HCT116 (cell line): ENCODE results near the gene DNM3.

Experiments used
- ATF3 ChIP-seq: IDR thresholded peaks from 2 replicates; pipeline ENCODE4 v1.6.1; 2012
- CTCF ChIP-seq, 3 experiments: fragments of 200-600 bp in 1 of 3; sonication (generic) in 1 of 3; IDR thresholded peaks in 2 of 3; conservative IDR thresholded peaks in 1 of 3; 2 replicates each; pipeline ENCODE4 v1.5.1; 2012 to 2017; ENCODE audit warnings: low read depth in 2 of 3, low read length in 2 of 3, antibody characterized with exemption in 1 of 3, borderline replicate concordance in 1 of 3, control low read depth in 1 of 3, mild to moderate bottlenecking in 1 of 3, mixed read lengths in 1 of 3, mixed run types in 1 of 3, moderate library complexity in 1 of 3; ENCODE audit not compliant: insufficient read depth in 1 of 3
- POLR2A ChIP-seq: IDR thresholded peaks from 2 replicates; pipeline ENCODE4 v1.7.0; 2011; ENCODE audit warnings: borderline replicate concordance; ENCODE audit not compliant: insufficient read depth, insufficient read length; ENCODE audit errors: extremely low read depth
- POLR2AphosphoS5 ChIP-seq: IDR thresholded peaks from 2 replicates; pipeline ENCODE4 v1.6.1; 2011; ENCODE audit warnings: mild to moderate bottlenecking, low read depth, low read length, moderate library complexity

GRCh38 chr1:171988243-171988885 is 147.1 kb downstream of the DNM3 start:
- no peak for TF ChIP-seq CTCF (IDR thresholded peaks at IDR 0.05 in 2 of 3, conservative IDR thresholded peaks at IDR 0.05 in 1 of 3; ENCODE audit: borderline replicate concordance in 1 of 3, insufficient read depth in 1 of 3, low read depth in 2 of 3, low read length in 2 of 3)
- TF ChIP-seq POLR2AphosphoS5, result no peak
- no peak for TF ChIP-seq ATF3
- no peak for TF ChIP-seq POLR2A
